Neural progenitor cell (in vitro differentiated cells): ENCODE measurements around the gene RHNO1.

Experiments
- EZH2phosphoT487 ChIP-seq: fragments of 200-600 bp; sonication (generic); IDR thresholded peaks from 2 replicates; pipeline ENCODE4 v1.6.1; 2017; ENCODE audit warnings: antibody characterized with exemption
- TF ChIP-seq, protein P1 (sequence below): fragments of 200-600 bp; sonication (generic); IDR thresholded peaks from 2 replicates; pipeline ENCODE4 v1.5.1; 2017; ENCODE audit warnings: antibody characterized with exemption, mild to moderate bottlenecking

DNA sequence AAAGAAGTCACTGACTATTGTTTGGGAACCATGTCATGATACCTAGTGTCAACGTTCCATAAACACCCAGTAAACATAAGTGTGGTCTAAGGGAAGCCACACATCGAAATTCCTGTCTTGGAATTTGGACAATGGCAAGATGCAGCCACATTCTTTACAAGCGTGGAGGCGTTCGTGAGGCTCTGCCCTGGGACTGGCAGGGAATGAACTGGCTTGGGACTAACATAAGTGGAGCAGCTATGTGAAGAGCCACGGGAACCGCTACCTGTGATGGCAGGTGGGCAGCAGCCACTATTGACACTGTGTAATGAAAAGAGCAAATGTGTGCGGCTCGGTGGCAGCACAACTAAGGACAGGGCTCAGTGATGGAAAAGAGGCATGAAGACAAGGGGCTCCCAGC lies 32.2 kb upstream of the RHNO1 start:
- TF ChIP-seq, protein P1, sequence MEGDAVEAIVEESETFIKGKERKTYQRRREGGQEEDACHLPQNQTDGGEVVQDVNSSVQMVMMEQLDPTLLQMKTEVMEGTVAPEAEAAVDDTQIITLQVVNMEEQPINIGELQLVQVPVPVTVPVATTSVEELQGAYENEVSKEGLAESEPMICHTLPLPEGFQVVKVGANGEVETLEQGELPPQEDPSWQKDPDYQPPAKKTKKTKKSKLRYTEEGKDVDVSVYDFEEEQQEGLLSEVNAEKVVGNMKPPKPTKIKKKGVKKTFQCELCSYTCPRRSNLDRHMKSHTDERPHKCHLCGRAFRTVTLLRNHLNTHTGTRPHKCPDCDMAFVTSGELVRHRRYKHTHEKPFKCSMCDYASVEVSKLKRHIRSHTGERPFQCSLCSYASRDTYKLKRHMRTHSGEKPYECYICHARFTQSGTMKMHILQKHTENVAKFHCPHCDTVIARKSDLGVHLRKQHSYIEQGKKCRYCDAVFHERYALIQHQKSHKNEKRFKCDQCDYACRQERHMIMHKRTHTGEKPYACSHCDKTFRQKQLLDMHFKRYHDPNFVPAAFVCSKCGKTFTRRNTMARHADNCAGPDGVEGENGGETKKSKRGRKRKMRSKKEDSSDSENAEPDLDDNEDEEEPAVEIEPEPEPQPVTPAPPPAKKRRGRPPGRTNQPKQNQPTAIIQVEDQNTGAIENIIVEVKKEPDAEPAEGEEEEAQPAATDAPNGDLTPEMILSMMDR: no peak
- no peak for TF ChIP-seq EZH2phosphoT487
